Right atrium auricular region (tissue), 2 donors: ENCODE data around the gene SYK. TPM values are rescaled to one million over a fixed set of nuclear protein-coding genes. Genes with fewer than 3 reads are reported as not detected.

Experiments
- DNase-seq: peaks from one replicate; pipeline ENCODE4 v3.0.0-alpha.2; 2019; ENCODE audit warnings: low spot score
- H3K27ac ChIP-seq, 2 donors: fragments of 200-600 bp; sonication (generic); 1 replicate in 1 of 2; 2 replicates in 1 of 2; pipeline ENCODE4 v1.5.1; 2016 to 2019
- H3K27me3 ChIP-seq, 2 donors: fragments of 200-600 bp; sonication (generic); one replicate each; pipeline versions ENCODE4 v1.5.1 to v1.6.0; 2017 to 2019
- H3K36me3 ChIP-seq: fragments of 200-600 bp; sonication (generic); one replicate; pipeline ENCODE4 v1.5.1; 2016
- H3K4me1 ChIP-seq, 2 donors: fragments of 200-600 bp; sonication (generic); one replicate each; pipeline versions ENCODE4 v1.5.1 to v1.6.0; 2017 to 2019
- H3K4me3 ChIP-seq, 2 donors: fragments of 200-600 bp; sonication (generic); 1 replicate in 1 of 2; 2 replicates in 1 of 2; pipeline ENCODE4 v1.5.1; 2017 to 2019; ENCODE audit warnings: mild to moderate bottlenecking in 1 of 2, moderate library complexity in 1 of 2
- H3K9me3 ChIP-seq, 2 donors: fragments of 200-600 bp; sonication (generic); one replicate each; pipeline ENCODE4 v1.5.1; 2019
- total RNA-seq, 2 donors: library from RNA; depleted of rRNA; stranded (reverse); fragments of >200 nt; gene quantifications; one replicate each; pipeline ENCODE4 v1.1.0, GENCODE V29; 2016
- TF ChIP-seq, protein P1 (sequence below), 2 donors: fragments of 200-600 bp; sonication (generic); IDR thresholded peaks; one replicate each; pipeline ENCODE4 v1.5.1; 2019; ENCODE audit warnings: antibody characterized with exemption in 2 of 2

Gene SYK
- total RNA-seq, 2 donors from 2014 or later = 3.4 to 6.3 TPM

DNA sequence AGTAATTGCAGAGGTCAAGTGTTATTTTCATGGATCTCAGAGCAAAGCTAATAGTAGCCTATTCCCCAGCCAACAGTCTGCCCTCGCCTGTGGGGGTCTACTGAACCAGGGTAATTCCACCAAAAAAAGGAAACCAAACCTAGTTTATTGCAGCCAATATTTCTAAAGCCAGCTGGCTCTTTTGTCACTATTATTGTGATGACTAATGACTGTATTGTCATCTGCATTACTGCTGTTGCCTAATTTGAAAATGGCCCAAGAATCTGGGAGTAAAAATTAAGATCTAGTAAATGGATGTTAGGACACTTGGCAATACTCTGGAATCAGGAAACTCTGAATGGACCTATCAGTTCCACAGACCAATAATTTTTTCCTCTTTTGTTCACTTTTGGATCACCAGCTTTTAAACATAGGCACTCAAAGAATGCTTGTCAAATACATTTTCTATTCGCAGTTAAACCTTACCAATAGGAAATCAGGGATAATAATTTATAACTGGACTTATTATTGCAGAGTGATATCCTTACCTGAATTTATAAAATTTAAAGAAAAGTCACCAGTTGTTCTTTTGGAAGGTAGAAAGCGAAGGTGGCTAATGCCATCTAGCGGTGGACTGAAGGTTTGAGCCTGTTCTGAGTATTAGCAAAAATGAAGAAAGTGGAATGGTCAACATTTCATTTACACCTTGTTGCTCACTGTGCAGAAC lies 69.2 kb downstream of the SYK start:
- no peaks in the 10 kb centered on the region for H3K27me3 ChIP-seq
- TF ChIP-seq, protein P1, sequence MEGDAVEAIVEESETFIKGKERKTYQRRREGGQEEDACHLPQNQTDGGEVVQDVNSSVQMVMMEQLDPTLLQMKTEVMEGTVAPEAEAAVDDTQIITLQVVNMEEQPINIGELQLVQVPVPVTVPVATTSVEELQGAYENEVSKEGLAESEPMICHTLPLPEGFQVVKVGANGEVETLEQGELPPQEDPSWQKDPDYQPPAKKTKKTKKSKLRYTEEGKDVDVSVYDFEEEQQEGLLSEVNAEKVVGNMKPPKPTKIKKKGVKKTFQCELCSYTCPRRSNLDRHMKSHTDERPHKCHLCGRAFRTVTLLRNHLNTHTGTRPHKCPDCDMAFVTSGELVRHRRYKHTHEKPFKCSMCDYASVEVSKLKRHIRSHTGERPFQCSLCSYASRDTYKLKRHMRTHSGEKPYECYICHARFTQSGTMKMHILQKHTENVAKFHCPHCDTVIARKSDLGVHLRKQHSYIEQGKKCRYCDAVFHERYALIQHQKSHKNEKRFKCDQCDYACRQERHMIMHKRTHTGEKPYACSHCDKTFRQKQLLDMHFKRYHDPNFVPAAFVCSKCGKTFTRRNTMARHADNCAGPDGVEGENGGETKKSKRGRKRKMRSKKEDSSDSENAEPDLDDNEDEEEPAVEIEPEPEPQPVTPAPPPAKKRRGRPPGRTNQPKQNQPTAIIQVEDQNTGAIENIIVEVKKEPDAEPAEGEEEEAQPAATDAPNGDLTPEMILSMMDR (IDR thresholded peaks at IDR 0.05) = peak; percentile 47 to 88
- no peaks in the 10 kb centered on the region for H3K9me3 ChIP-seq
- no peak overlapping the region for H3K27ac ChIP-seq
- no peaks in the 10 kb centered on the region for H3K4me1 ChIP-seq
- no peak for DNase-seq
- no peak overlapping the region for H3K4me3 ChIP-seq
- H3K36me3 ChIP-seq = no peaks in the 10 kb centered on the region

DNA sequence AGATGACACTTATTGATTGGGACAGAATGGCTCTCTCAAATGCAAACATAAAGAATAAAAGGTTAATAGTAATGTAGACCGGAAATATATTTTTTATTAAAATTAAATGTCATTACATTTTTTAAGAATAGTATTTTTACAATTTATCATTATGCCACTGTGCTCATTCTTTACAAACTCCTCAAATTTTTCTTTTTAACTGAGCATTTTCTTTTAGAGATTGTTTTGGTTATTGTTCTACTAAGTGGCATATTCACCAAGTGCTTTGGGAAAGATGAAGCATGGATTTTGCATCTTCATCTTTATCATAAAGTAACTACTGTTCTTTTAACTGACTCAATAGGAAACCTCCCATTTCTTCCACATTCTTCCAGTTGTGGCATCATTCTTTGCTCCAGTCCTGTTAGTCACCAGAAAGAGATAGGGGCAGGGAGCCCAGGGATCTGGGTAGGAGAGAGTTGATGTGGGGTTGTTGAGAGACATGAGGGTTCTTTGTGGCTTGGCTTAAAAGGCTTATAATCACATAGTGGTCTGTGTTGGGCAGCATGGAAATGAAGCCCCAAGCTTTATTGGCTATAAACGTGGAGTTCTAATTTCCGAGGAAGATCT lies 69.8 kb downstream of the SYK start:
- no peaks in the 10 kb centered on the region for H3K4me1 ChIP-seq
- H3K27ac ChIP-seq = no peak overlapping the region
- no peak overlapping the region for H3K4me3 ChIP-seq
- no peaks in the 10 kb centered on the region for H3K27me3 ChIP-seq
- TF ChIP-seq, protein P1 (IDR thresholded peaks at IDR 0.05) = peak in 1 of 2 donors; percentile 19
- no peak for DNase-seq
- no peaks in the 10 kb centered on the region for H3K36me3 ChIP-seq
- no peaks in the 10 kb centered on the region for H3K9me3 ChIP-seq

- Histone ChIP-seq H3K4me3 (no peak overlapping the region), H3K27me3 (no peaks in the 10 kb centered on the region), H3K36me3 (no peaks in the 10 kb centered on the region), H3K4me1 (no peaks in the 10 kb centered on the region), H3K27ac (peak overlapping the region in 1 of 2 donors; percentile 17), H3K9me3 (no peaks in the 10 kb centered on the region)
- TF ChIP-seq, protein P1 (IDR thresholded peaks at IDR 0.05) = no peak
- DNase-seq = no peak
Observed at GRCh38 chr9:90872835-90873294, 71.2 kb downstream of the SYK start.

- no peaks in the 10 kb centered on the region for H3K4me1 ChIP-seq
- no peaks in the 10 kb centered on the region for H3K36me3 ChIP-seq
- peak overlapping the region in 1 of 2 donors; percentile 17 for H3K27ac ChIP-seq
- H3K9me3 ChIP-seq = no peaks in the 10 kb centered on the region
- H3K27me3 ChIP-seq = no peaks in the 10 kb centered on the region
- TF ChIP-seq, protein P1 (IDR thresholded peaks at IDR 0.05) = no peak
- no peak for DNase-seq
- no peak overlapping the region for H3K4me3 ChIP-seq
Observed at GRCh38 chr9:90873422-90873821, 71.8 kb downstream of the SYK start.

DNA sequence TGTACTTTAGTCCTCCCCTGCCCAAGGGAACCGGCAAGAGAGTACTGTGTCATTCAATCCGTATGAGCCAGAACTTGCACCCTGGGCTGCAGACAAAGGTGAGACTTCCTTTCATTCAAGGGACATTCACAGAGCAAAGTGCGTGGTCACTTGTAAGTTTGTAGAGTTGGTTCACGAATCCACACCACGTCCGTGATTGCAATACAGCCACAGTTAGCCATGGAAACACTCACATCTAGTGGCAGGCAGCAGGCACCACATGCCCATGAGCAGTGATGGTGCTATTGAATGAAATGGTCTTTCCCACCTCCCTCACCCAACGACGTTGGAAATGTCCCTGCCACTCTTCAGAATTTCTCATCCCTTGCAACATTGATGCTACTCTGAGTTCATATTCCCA lies 72.6 kb downstream of the SYK start:
- Histone ChIP-seq H3K4me1 (no peaks in the 10 kb centered on the region), H3K4me3 (no peak overlapping the region), H3K27ac (no peak overlapping the region), H3K27me3 (no peaks in the 10 kb centered on the region), H3K9me3 (no peaks in the 10 kb centered on the region), H3K36me3 (no peaks in the 10 kb centered on the region)
- DNase-seq = no peak
- TF ChIP-seq, protein P1 (IDR thresholded peaks at IDR 0.05) = no peak
